Measurements from ENCODE around the gene SRD5A1. TPM values are rescaled to one million over a fixed set of nuclear protein-coding genes. Genes with fewer than 3 reads are reported as not detected.
A peak's percentile ranks its signal among the peaks of the same experiment; 100 is the strongest.

Gene SRD5A1
- total and polyA plus RNA-seq, 12 donors: 1.6 to 15.0 (median 6.7) TPM

- intact Hi-C loops (cut with DNase I): no loop called here
- Histone ChIP-seq H3K4me1 (replicated peaks in 1 of 2) (peaks cover 0 to 4% of the 10 kb centered on the region in 2 donors), H3K36me3 (replicated peaks in 1 of 2) (peaks cover 0 to 43% of the 10 kb centered on the region in 2 donors), H3K4me3 (no peak overlapping the region), H3K9me3 (replicated peaks in 1 of 3) (no peaks in the 10 kb centered on the region), H3K27ac (no peak overlapping the region), H3K27me3 (no peaks in the 10 kb centered on the region)
- TF ChIP-seq CTCF (IDR thresholded peaks at IDR 0.05): no peak
- TF ChIP-seq POLR2A (IDR thresholded peaks at IDR 0.05): no peak
- no peak for DNase-seq
- whole genome bisulfite sequencing, 4 donors: 91 to 94% (median 93%) methylated on average over 9 to 10 of the region's 10 CpGs
Observed at GRCh38 chr5:6626508-6626907, 6.7 kb upstream of the SRD5A1 start.

DNA sequence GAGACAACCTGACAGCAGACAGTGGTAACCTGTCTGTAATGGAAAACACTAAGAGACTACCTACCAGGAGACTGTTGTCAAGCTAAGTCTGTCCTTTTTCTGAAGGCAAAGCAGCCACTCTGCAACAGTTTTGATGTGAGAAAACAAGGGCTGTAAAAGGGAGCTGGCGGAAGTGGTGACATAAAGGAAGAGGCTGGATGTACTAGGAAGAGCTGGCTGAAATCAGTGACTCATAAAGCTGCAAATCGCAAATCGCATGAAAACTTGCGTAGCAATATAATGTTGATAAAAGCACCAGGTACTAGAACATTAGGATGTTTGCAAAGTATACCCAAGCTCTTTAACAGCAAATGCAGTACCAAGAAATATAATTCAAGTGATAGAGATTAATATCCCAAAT lies 1.8 kb upstream of the SRD5A1 start:
- H3K4me3 ChIP-seq: no peak overlapping the region

GRCh38 chr5:6632324-6632887 lies 834 bp upstream of the SRD5A1 start:
- Histone ChIP-seq H3K36me3 (replicated peaks in 1 of 2) (peaks cover 0 to 25% of the 10 kb centered on the region in 2 donors), H3K27me3 (no peaks in the 10 kb centered on the region), H3K27ac (peak overlapping the region; percentile 86 to 92 (median 91)), H3K4me3 (peak overlapping the region; percentile 34 to 92 (median 70)), H3K4me1 (replicated peaks in 1 of 2) (peaks cover 6 to 24% of the 10 kb centered on the region in 2 donors), H3K9me3 (replicated peaks in 1 of 3) (no peaks in the 10 kb centered on the region)
- WGBS, 4 donors: 0 to 1% (median 0%) methylated on average over 16 to 33 of the region's 33 CpGs
- DNase-seq: peak in 5 of 7 donors; percentile 28 to 47 (median 42)
- TF ChIP-seq POLR2A (IDR thresholded peaks at IDR 0.05) (no peak), CTCF (IDR thresholded peaks at IDR 0.05) (no peak)
- intact Hi-C loops (cut with DNase I): loop anchor here (2.0 to 10.0 kb wide), 3 partner anchors 82 to 114 kb away; partner anchors contain the start of gene TENT4A (in 1 of the 2)

More for the DNA sequence above, 1.8 kb upstream of the SRD5A1 start:
- no peak overlapping the region for H3K27ac ChIP-seq
- TF ChIP-seq CTCF (IDR thresholded peaks at IDR 0.05) (no peak), POLR2A (IDR thresholded peaks at IDR 0.05) (no peak)
- DNase-seq: no peak
- no peaks in the 10 kb centered on the region for H3K9me3 ChIP-seq (replicated peaks in 1 of 3)
- intact Hi-C loops (cut with DNase I): loop anchor here (10.0 kb wide), 2 partner anchors 83 to 113 kb away; partner anchors contain the start of gene TENT4A (in 1 of the 2)
- 87 to 94% (median 92%) methylated on average over 4 of the region's 4 CpGs for WGBS, 4 donors
- peaks cover 6 to 24% of the 10 kb centered on the region in 2 donors for H3K4me1 ChIP-seq (replicated peaks in 1 of 2)
- H3K36me3 ChIP-seq (replicated peaks in 1 of 2): peaks cover 0 to 25% of the 10 kb centered on the region in 2 donors
- H3K27me3 ChIP-seq: no peaks in the 10 kb centered on the region

- intact Hi-C loops (cut with DNase I): loop anchor here (2.0 to 10.0 kb wide), 3 partner anchors 81 to 113 kb away; partner anchors contain the start of gene TENT4A (in 1 of the 2)
- TF ChIP-seq CTCF (IDR thresholded peaks at IDR 0.05) (peak in 2 of 6 experiments; percentile 15 to 28), POLR2A (IDR thresholded peaks at IDR 0.05) (peak; percentile 23 to 26)
- no peaks in the 10 kb centered on the region for H3K27me3 ChIP-seq
- peaks cover 6 to 24% of the 10 kb centered on the region in 2 donors for H3K4me1 ChIP-seq (replicated peaks in 1 of 2)
- DNase-seq: peak in 5 of 7 donors; percentile 49 to 71 (median 63)
- no peaks in the 10 kb centered on the region for H3K9me3 ChIP-seq (replicated peaks in 1 of 3)
- H3K27ac ChIP-seq: peak overlapping the region; percentile 86 to 92 (median 91)
- peaks cover 0 to 16% of the 10 kb centered on the region in 2 donors for H3K36me3 ChIP-seq (replicated peaks in 1 of 2)
- H3K4me3 ChIP-seq: peak overlapping the region in 3 of 4 donors; percentile 56 to 92 (median 62)
- WGBS, 4 donors: 0 to 4% (median 2%) methylated on average over 16 to 75 of the region's 75 CpGs
Observed at GRCh38 chr5:6633469-6634245, 417 bp downstream of the SRD5A1 start.

Data from adrenal gland (tissue), 12 donors.